Subcutaneous adipose tissue (tissue), 4 donors: ENCODE results near the gene ADCYAP1. TPM values are rescaled to one million over a fixed set of nuclear protein-coding genes. Genes with fewer than 3 reads are reported as not detected.

Experiments
- total RNA-seq, 4 donors: library from RNA; depleted of rRNA; stranded (reverse); fragments of >200 nt; gene quantifications; one replicate each; pipeline ENCODE4 v1.1.0, GENCODE V29; 2016
- TF ChIP-seq, protein P1 (sequence below): fragments of 450-650 bp; IDR thresholded peaks from one replicate; pipeline ENCODE4 v1.5.1; 2016; ENCODE audit warnings: low read depth, mild to moderate bottlenecking, control low read depth, antibody characterized with exemption, moderate library complexity

ADCYAP1 gene
- total RNA-seq, 4 donors from 2014 or later: 0.68 to 2.4 (median 1.1) TPM; not detected in 1

DNA sequence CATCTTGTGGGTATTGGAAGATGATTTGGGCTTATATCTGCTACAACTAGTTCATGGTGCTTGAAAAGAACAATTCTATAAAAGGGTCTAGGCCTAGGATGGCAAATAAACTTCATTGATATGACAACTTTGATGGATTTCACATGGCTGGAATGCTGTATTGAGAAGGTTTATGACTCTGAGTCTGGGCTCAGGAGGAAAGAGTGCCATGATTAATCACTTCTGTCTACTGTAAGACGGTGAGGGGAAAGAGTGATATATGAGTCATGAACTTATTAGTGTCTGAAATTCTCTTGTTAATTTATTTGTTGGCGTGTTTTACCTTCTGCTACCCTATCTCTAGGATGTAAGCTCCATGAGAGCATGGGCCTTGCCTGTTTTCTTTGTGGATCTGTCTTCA, 17.0 kb upstream of the ADCYAP1 start:
- TF ChIP-seq, protein P1, sequence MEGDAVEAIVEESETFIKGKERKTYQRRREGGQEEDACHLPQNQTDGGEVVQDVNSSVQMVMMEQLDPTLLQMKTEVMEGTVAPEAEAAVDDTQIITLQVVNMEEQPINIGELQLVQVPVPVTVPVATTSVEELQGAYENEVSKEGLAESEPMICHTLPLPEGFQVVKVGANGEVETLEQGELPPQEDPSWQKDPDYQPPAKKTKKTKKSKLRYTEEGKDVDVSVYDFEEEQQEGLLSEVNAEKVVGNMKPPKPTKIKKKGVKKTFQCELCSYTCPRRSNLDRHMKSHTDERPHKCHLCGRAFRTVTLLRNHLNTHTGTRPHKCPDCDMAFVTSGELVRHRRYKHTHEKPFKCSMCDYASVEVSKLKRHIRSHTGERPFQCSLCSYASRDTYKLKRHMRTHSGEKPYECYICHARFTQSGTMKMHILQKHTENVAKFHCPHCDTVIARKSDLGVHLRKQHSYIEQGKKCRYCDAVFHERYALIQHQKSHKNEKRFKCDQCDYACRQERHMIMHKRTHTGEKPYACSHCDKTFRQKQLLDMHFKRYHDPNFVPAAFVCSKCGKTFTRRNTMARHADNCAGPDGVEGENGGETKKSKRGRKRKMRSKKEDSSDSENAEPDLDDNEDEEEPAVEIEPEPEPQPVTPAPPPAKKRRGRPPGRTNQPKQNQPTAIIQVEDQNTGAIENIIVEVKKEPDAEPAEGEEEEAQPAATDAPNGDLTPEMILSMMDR: no peak

DNA sequence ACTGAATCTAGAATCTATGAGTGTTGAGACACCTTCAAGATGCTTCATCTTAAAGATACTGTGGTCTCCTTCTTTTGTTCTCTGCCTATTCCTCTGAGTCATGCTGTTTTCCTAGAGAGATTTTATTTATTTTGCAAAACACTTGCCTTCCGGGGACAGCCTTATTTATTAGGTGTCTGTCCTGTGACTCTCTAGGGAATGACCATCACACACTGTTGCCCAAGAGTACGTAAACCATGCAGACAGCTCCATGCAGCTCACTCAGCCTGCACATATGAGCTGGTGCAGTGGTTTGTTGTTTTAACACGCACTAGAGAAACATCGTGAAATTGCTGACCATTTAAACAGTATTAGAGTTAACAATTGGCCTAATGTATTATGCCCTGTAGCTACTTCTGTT, 12.4 kb upstream of the ADCYAP1 start:
- TF ChIP-seq, protein P1: no peak

DNA sequence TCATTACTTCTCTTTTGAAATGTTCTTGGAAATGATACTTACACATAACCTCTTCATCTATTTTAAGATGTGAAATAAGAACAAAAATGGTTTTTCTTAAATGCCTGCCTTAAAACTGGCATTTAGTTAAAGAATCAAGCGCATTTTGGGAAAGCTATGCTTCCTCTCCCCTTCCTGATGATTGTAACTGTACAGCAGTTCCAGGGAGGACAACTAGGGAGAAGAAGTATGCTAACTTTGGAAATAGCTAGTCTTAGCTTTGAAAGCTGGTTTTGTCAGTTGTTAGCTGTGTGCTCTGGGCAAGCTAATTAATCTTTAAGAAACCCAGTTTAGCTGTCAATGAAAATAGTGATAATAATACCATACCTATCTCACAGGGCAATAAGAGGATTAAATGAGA, 8.4 kb upstream of the ADCYAP1 start:
- TF ChIP-seq, protein P1: no peak

DNA sequence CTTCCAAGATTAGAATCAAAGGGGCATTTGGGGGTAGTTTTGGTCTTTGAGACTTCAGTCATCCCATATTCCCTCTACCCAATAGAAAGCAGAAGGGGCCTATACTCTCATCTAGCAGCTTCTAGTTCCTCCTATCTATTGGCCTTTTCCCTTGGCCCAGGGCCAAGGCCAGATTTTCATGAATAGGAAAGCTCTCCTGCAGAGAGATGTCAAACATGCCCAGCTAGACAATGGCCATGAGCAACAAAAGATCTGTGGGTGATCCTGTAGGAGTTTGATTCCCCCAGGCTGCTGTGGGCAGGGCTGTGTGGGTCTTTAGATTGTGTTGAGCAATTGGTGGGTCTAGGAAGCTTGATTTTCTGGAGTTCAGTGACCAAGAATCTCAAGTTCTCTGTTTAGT, 2.9 kb upstream of the ADCYAP1 start:
- TF ChIP-seq, protein P1: no peak

DNA sequence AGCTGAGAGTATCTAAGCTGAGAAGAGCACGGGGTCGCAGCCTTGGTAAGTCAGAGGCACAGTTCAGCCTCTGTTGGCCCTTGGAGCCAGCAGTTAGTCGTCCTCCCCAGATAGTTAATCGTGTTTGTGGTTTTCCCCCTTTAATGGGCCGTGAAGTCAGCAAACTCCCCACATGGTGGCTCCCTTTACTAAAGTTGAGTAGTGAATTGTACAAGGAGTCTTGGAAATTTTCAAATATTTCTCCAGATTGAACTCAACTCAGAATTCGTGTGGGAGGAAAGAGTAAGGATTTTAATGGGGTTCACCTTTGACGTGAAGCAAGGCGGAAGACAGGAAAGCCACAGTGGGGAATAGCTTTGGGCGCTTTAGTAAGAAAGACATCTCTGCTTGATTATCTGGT, 2.4 kb upstream of the ADCYAP1 start:
- TF ChIP-seq, protein P1: no peak

DNA sequence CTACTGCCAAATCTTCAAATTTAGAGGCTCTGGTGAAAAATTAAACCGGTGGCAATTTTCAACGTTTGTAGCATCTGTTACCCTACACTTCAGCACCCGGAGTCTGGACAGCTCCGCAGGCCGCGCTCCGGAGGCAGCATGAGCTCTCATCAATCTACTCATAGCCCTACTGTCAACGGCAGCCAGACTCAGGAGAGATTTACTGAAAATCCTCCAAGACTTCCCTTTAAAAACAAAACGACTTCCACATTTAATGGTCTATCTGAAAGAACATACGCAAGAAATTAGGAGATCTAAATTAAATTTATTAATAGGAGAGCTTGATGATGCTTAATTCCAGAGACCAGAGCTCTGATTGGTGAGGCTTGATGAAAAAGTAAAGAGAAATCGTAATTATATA, 970 bp upstream of the ADCYAP1 start:
- TF ChIP-seq, protein P1: no peak

DNA sequence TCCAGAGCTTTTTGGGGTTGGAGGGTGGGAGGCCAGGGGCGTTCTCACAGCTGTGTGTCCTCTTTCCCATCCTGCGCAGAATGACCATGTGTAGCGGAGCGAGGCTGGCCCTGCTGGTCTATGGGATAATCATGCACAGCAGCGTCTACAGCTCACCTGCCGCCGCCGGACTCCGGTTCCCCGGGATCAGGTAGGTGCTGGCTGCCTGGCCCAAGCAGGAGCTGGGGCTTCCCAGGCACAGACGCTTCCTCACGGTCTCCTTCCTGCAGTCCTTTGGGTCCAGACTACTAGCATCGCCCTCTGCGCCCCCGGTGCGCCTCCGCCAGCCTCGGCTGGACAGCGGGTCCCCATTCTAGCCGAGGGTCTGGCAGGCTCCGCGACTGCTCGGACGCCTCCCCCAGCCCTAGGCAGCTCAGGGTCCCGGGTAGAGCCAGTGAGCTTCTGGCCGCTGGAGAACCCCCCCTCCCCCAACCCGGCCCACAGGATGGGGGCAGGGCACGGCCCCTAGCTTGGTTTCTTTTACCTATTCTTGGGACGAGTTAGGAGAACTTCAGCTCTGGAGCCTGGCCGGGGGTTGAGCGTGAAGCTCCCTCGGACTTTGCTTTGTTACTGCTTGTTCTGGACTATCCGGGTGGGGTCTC, 756 bp downstream of the ADCYAP1 start:
- TF ChIP-seq, protein P1: no peak
